ENCODE results near the gene MVD. TPM values are rescaled to one million over a fixed set of nuclear protein-coding genes. Genes with fewer than 3 reads are reported as not detected.

The MVD gene
- total RNA-seq, 1 experiment from 2014 or later = 141 TPM

DNA sequence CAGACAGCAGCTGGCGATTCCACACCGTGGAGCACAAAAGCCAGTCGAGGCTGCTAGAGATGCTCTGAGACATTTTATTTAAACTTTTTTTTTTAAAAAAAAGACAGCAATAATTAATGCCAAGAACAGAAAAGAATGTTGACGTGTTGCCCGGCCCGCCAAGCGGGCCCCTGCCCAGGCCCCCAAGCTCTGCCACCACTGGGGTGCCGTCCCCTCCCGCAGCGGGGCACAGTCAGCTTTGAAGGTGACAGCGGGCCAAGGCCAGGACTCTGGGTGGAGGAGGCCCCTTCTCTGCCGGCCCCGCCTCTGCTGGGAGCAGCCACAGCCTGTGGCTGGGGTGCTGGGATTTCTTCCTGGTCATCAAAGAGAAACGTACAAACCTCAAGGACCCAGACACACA lies 33.5 kb upstream of the MVD start:
- Mint-ChIP-seq H3K27me3 (ENCODE audit: insufficient read depth, unreplicated experiment) (no peaks in the 10 kb centered on the region), H3K4me3 (ENCODE audit: unreplicated experiment) (no peak overlapping the region), H3K36me3 (ENCODE audit: insufficient read depth, unreplicated experiment) (no peaks in the 10 kb centered on the region), H3K9me3 (ENCODE audit: unreplicated experiment) (no peaks in the 10 kb centered on the region), H3K27ac (ENCODE audit: unreplicated experiment) (no peak overlapping the region), H3K4me1 (ENCODE audit: low read depth, unreplicated experiment) (no peaks in the 10 kb centered on the region)
- no peak for DNase-seq
- H3K27me3 ChIP-seq (replicated peaks; ENCODE audit: control insufficient read depth, insufficient read depth, low read length) = no peaks in the 10 kb centered on the region
- ChIA-PET CTCF (no interaction called here), POLR2A (no interaction called here)
- H3K4me1 ChIP-seq = no peaks in the 10 kb centered on the region
- 0 out of 2 replicates have a peak, but pooled peaks cover 2% of the 10 kb centered on the region for H3K36me3 ChIP-seq (ENCODE audit: control insufficient read depth, insufficient read depth, low read length)
- H3K4me3 ChIP-seq (ENCODE audit: low read depth, low read length) = no peak overlapping the region
- no peaks in the 10 kb centered on the region for H3K9me3 ChIP-seq
- TF ChIP-seq, protein P1, sequence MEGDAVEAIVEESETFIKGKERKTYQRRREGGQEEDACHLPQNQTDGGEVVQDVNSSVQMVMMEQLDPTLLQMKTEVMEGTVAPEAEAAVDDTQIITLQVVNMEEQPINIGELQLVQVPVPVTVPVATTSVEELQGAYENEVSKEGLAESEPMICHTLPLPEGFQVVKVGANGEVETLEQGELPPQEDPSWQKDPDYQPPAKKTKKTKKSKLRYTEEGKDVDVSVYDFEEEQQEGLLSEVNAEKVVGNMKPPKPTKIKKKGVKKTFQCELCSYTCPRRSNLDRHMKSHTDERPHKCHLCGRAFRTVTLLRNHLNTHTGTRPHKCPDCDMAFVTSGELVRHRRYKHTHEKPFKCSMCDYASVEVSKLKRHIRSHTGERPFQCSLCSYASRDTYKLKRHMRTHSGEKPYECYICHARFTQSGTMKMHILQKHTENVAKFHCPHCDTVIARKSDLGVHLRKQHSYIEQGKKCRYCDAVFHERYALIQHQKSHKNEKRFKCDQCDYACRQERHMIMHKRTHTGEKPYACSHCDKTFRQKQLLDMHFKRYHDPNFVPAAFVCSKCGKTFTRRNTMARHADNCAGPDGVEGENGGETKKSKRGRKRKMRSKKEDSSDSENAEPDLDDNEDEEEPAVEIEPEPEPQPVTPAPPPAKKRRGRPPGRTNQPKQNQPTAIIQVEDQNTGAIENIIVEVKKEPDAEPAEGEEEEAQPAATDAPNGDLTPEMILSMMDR (IDR thresholded peaks at IDR 0.05; ENCODE audit: insufficient read depth in 1 of 2, low read depth in 1 of 2, low read length in 1 of 2, severe bottlenecking in 1 of 2, unreplicated experiment in 1 of 2) = no peak
- no TSS peak for BruUV-seq (replicated peaks)
- intact Hi-C loops (cut with micrococcal nuclease; ENCODE audit: unreplicated experiment) = no loop called here

DNA sequence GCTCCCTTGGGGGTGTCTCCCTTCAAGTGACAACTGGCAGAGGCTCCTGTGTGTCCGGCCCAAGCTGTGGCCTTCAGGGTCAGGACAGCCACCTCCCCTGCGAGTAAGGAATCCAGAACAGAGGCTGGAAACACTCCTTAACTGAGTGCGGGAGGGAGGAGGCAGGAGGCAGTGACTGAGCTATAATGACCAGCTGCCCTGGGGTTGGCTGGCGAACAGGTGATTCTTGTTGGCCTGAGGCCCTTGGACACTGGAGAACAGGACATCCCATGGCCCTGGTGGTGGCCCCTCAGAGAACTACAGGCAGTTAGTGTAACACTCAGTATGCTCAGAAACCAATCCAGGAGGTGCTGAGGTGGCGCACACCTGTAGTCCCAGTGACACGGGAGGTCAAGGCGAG lies 32.9 kb upstream of the MVD start:
- TF ChIP-seq, protein P1 (IDR thresholded peaks at IDR 0.05; ENCODE audit: insufficient read depth in 1 of 2, low read depth in 1 of 2, low read length in 1 of 2, severe bottlenecking in 1 of 2, unreplicated experiment in 1 of 2) = no peak
- POLR2A ChIA-PET = no interaction called here
- Histone ChIP-seq H3K4me1 (no peaks in the 10 kb centered on the region), H3K9me3 (no peaks in the 10 kb centered on the region), H3K27me3 (replicated peaks; ENCODE audit: control insufficient read depth, insufficient read depth, low read length) (no peaks in the 10 kb centered on the region), H3K4me3 (ENCODE audit: low read depth, low read length) (no peak overlapping the region), H3K36me3 (ENCODE audit: control insufficient read depth, insufficient read depth, low read length) (0 out of 2 replicates have a peak, but pooled peaks cover 2% of the 10 kb centered on the region)
- Mint-ChIP-seq H3K27me3 (ENCODE audit: insufficient read depth, unreplicated experiment) (no peaks in the 10 kb centered on the region), H3K36me3 (ENCODE audit: insufficient read depth, unreplicated experiment) (no peaks in the 10 kb centered on the region), H3K27ac (ENCODE audit: unreplicated experiment) (no peak overlapping the region), H3K9me3 (ENCODE audit: unreplicated experiment) (no peaks in the 10 kb centered on the region), H3K4me1 (ENCODE audit: low read depth, unreplicated experiment) (no peaks in the 10 kb centered on the region), H3K4me3 (ENCODE audit: unreplicated experiment) (no peak overlapping the region)
- intact Hi-C loops (cut with micrococcal nuclease; ENCODE audit: unreplicated experiment) = no loop called here
- CTCF ChIA-PET = no interaction called here
- BruUV-seq (replicated peaks) = no TSS peak
- no peak for DNase-seq

DNA sequence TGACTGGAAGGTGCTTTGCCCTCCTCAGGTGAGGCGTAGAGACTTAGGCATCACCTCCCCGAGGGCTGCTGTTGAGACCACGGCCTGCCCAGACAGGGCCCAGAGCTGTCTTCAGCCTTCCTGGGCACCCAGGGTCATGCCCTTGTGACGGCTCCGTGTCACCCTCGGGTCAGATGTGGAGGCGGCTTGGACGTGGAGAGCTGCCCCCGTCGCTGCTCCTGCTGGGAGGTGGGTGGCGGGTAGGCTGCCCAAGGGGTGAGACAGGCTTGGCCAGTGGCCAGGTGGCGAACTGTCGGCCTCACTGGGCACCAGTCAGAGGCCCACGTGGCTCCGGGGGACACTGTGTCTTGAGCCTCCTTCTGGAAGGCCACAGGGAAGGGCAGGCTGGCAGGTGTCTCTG lies 32.3 kb upstream of the MVD start:
- BruUV-seq (replicated peaks) = no TSS peak
- H3K9me3 ChIP-seq = no peaks in the 10 kb centered on the region
- no peaks in the 10 kb centered on the region for H3K27me3 ChIP-seq (replicated peaks; ENCODE audit: control insufficient read depth, insufficient read depth, low read length)
- ChIA-PET CTCF (no interaction called here), POLR2A (no interaction called here)
- H3K4me1 ChIP-seq = no peaks in the 10 kb centered on the region
- Mint-ChIP-seq H3K36me3 (ENCODE audit: insufficient read depth, unreplicated experiment) (no peaks in the 10 kb centered on the region), H3K27ac (ENCODE audit: unreplicated experiment) (no peak overlapping the region), H3K4me3 (ENCODE audit: unreplicated experiment) (no peak overlapping the region), H3K4me1 (ENCODE audit: low read depth, unreplicated experiment) (no peaks in the 10 kb centered on the region), H3K9me3 (ENCODE audit: unreplicated experiment) (no peaks in the 10 kb centered on the region), H3K27me3 (ENCODE audit: insufficient read depth, unreplicated experiment) (no peaks in the 10 kb centered on the region)
- no peak for DNase-seq
- 0 out of 2 replicates have a peak, but pooled peaks cover 2% of the 10 kb centered on the region for H3K36me3 ChIP-seq (ENCODE audit: control insufficient read depth, insufficient read depth, low read length)
- TF ChIP-seq, protein P1 (IDR thresholded peaks at IDR 0.05; ENCODE audit: insufficient read depth in 1 of 2, low read depth in 1 of 2, low read length in 1 of 2, severe bottlenecking in 1 of 2, unreplicated experiment in 1 of 2) = no peak
- intact Hi-C loops (cut with micrococcal nuclease; ENCODE audit: unreplicated experiment) = no loop called here
- H3K4me3 ChIP-seq (ENCODE audit: low read depth, low read length) = no peak overlapping the region

Data from Caco-2 (cell line).